T-helper 2 cell treated with Interferon-gamma antibody and Interleukin-4, amounts not matched to agents 5 μg/mL and 100 μg/mL, for 36 hours (primary cell): ENCODE measurements around the gene ADORA3.

Source experiments
- DNase-seq: peaks from one replicate; pipeline ENCODE4 v3.0.0; 2021; ENCODE audit warnings: low spot score
- H3K27ac Mint-ChIP-seq: one replicate; pipeline ENCODE4 v1.8.0; 2021; ENCODE audit warnings: mild to moderate bottlenecking, mixed read lengths
- H3K27me3 Mint-ChIP-seq: one replicate; pipeline ENCODE4 v1.8.0; 2021; ENCODE audit warnings: low read depth, mixed read lengths
- H3K36me3 Mint-ChIP-seq: one replicate; pipeline ENCODE4 v1.8.0; 2021; ENCODE audit warnings: low read depth, mixed read lengths
- H3K4me1 Mint-ChIP-seq: one replicate; pipeline ENCODE4 v1.8.0; 2021; ENCODE audit warnings: low read depth, mixed read lengths
- H3K4me3 Mint-ChIP-seq: one replicate; pipeline ENCODE4 v1.8.0; 2022; ENCODE audit warnings: mild to moderate bottlenecking, moderate library complexity, mixed read lengths
- H3K9me3 Mint-ChIP-seq: one replicate; pipeline ENCODE4 v1.8.0; 2021; ENCODE audit warnings: mixed read lengths

The ADORA3 gene

DNA sequence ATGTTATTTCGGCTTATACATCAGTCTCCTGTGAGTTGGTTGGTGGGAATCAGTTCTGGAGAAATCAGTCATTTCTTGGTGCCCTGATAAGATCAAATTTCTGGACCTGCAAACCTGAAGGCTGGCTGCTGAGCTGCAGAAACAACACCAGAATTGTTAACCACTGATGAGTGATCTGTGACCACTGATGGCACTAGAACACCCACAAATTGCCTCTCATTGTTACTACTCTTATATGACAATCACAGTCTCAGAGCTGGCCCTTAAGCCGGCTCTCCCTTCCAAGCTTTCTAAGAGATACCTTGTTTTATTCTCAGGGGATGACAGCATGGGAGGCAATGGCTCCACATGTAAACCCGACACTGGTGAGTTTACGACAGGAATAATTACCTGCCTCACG, 27.7 kb downstream of the ADORA3 start:
- Mint-ChIP-seq H3K4me3 (peak overlapping the region; percentile 80), H3K36me3 (peaks cover 27% of the 10 kb centered on the region), H3K4me1 (peaks cover 50% of the 10 kb centered on the region), H3K27me3 (peaks cover 13% of the 10 kb centered on the region), H3K27ac (peak overlapping the region; percentile 90), H3K9me3 (no peaks in the 10 kb centered on the region)
- peak; percentile 74 for DNase-seq

GRCh38 chr1:111474521-111474920, 28.9 kb downstream of the ADORA3 start:
- peaks cover 5% of the 10 kb centered on the region for H3K27me3 Mint-ChIP-seq
- peak overlapping the region; percentile 78 for H3K27ac Mint-ChIP-seq
- peak overlapping the region; percentile 80 for H3K4me3 Mint-ChIP-seq

DNA sequence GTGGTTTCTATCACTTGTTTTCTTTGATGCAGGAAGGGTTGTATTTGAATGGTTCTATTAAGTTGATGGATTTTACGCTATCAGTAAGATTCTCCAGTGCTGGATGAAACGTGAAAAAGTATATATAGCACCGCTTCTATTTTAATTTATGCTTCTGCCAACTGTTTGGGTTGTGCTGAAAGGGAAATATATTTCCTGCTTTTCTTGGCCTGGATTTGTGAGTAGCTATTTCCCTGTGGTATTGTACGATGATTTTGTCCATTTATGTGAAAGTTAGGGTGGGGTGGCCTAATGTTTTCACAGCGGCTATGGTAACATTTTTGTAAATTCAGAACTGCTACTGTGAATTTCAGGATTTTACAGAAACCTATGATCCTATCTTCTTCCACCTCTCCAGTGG, 29.3 kb downstream of the ADORA3 start:
- peak overlapping the region; percentile 80 for H3K4me3 Mint-ChIP-seq
- H3K27me3 Mint-ChIP-seq, result peaks cover 3% of the 10 kb centered on the region
- H3K36me3 Mint-ChIP-seq, result peaks cover 27% of the 10 kb centered on the region
- H3K4me1 Mint-ChIP-seq, result peaks cover 48% of the 10 kb centered on the region
- DNase-seq, result no peak
- no peaks in the 10 kb centered on the region for H3K9me3 Mint-ChIP-seq
- H3K27ac Mint-ChIP-seq, result peak overlapping the region; percentile 78

More at GRCh38 chr1:111474521-111474920, 28.9 kb downstream of the ADORA3 start:
- DNase-seq, result no peak
- H3K36me3 Mint-ChIP-seq, result peaks cover 27% of the 10 kb centered on the region
- H3K9me3 Mint-ChIP-seq, result no peaks in the 10 kb centered on the region
- H3K4me1 Mint-ChIP-seq, result peaks cover 48% of the 10 kb centered on the region

DNA sequence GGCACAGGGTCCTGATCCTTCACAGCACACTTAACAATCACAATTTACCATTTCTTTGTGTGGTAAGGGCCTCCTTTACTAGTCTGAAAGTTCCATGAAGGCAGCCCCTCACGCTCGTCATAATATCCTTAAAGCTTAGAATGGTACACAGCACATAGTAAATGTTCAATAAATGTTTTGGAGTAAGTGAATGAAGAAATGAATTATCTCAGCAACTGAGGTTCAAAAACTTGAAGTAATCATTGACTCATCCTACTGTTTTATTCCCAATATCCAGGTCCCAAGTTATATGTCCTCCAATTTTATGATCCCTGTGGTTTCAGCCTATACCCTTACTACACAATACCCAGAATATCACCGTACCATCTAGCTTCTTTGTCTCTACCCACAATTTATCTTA, 31.9 kb downstream of the ADORA3 start:
- no peak overlapping the region for H3K27ac Mint-ChIP-seq
- H3K27me3 Mint-ChIP-seq, result no peaks in the 10 kb centered on the region
- H3K36me3 Mint-ChIP-seq, result peaks cover 22% of the 10 kb centered on the region
- H3K4me3 Mint-ChIP-seq, result no peak overlapping the region
- peaks cover 30% of the 10 kb centered on the region for H3K4me1 Mint-ChIP-seq
- no peaks in the 10 kb centered on the region for H3K9me3 Mint-ChIP-seq
- DNase-seq, result no peak

DNA sequence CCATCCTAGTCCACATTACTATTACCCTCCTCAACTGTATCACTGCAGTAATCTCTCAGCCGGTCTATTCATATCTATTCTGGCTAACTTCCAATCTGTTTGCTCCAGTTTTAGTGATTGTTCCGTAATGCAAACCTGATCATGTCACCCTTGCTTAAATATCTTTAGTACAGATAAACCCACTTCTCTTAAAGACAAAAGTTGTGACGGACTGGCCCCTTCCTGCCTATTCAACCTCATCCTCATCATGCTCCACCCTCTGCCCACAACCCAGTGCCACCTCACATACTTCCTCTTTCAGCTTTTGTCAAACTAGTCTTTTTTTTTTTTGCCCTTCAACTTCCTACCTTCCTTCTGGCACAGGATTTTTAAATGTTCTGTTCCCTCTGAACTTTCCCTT, 32.4 kb downstream of the ADORA3 start:
- Mint-ChIP-seq H3K27me3 (no peaks in the 10 kb centered on the region), H3K27ac (no peak overlapping the region), H3K4me3 (no peak overlapping the region), H3K4me1 (peaks cover 28% of the 10 kb centered on the region), H3K9me3 (no peaks in the 10 kb centered on the region), H3K36me3 (peaks cover 22% of the 10 kb centered on the region)
- peak; percentile 64 for DNase-seq

- Mint-ChIP-seq H3K4me1 (peaks cover 24% of the 10 kb centered on the region), H3K27me3 (no peaks in the 10 kb centered on the region), H3K4me3 (no peak overlapping the region), H3K9me3 (no peaks in the 10 kb centered on the region), H3K27ac (no peak overlapping the region), H3K36me3 (peaks cover 19% of the 10 kb centered on the region)
- no peak for DNase-seq
Measured at GRCh38 chr1:111470596-111470995, 32.8 kb downstream of the ADORA3 start.

GRCh38 chr1:111469539-111469938, 33.9 kb downstream of the ADORA3 start:
- no peak for DNase-seq
- Mint-ChIP-seq H3K27ac (no peak overlapping the region), H3K27me3 (no peaks in the 10 kb centered on the region), H3K36me3 (peaks cover 21% of the 10 kb centered on the region), H3K4me3 (no peak overlapping the region), H3K4me1 (peaks cover 14% of the 10 kb centered on the region), H3K9me3 (no peaks in the 10 kb centered on the region)

DNA sequence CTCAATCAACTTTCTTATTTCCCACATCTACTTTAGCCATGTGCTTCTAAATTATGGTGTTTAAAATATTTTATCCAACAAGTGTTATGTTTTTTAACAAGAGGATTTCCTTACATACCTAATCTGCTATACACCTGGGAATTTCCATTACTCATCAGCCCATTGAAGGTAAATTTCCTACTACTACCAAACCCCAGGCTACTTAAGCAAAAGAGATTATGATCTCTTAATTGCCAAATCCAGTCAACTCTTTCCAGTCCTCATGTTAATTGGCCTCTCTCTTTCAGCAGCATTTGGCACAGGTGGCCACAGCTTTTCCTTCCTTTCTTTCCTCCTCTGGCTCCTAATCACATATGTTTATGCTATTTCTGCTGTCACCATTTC, 34.7 kb downstream of the ADORA3 start:
- Mint-ChIP-seq H3K27me3 (no peaks in the 10 kb centered on the region), H3K4me1 (peaks cover 13% of the 10 kb centered on the region), H3K4me3 (no peak overlapping the region), H3K36me3 (peaks cover 23% of the 10 kb centered on the region), H3K9me3 (no peaks in the 10 kb centered on the region), H3K27ac (no peak overlapping the region)
- DNase-seq, result no peak

- no peak overlapping the region for H3K4me3 Mint-ChIP-seq
- H3K27me3 Mint-ChIP-seq, result no peaks in the 10 kb centered on the region
- peaks cover 26% of the 10 kb centered on the region for H3K36me3 Mint-ChIP-seq
- peaks cover 14% of the 10 kb centered on the region for H3K4me1 Mint-ChIP-seq
- no peak overlapping the region for H3K27ac Mint-ChIP-seq
- no peaks in the 10 kb centered on the region for H3K9me3 Mint-ChIP-seq
- DNase-seq, result no peak
Measured at GRCh38 chr1:111467865-111468716, 35.3 kb downstream of the ADORA3 start.

GRCh38 chr1:111466480-111466879, 37.0 kb downstream of the ADORA3 start:
- H3K4me1 Mint-ChIP-seq, result peaks cover 7% of the 10 kb centered on the region
- no peak for DNase-seq
- no peaks in the 10 kb centered on the region for H3K27me3 Mint-ChIP-seq
- H3K4me3 Mint-ChIP-seq, result no peak overlapping the region
- peaks cover 33% of the 10 kb centered on the region for H3K36me3 Mint-ChIP-seq
- no peaks in the 10 kb centered on the region for H3K9me3 Mint-ChIP-seq
- H3K27ac Mint-ChIP-seq, result no peak overlapping the region

DNA sequence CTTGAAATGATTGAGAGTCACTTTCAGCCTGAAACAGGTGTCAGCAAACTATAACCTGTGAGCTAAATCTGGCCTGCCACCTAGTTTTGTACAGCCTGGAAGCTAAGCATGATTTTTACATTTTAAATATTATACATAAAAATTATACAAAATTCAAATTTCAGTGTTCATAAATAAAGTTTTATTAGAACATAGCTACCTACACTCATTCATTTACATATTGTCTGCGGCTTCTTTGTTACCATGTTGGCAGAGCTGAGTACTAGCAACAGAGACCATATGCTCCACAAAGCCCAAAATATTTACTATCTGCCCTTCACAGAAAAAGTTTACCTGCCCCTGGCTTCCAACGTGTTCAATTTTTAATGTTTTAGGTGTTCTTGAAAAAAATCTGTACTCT, 37.7 kb downstream of the ADORA3 start:
- Mint-ChIP-seq H3K9me3 (no peaks in the 10 kb centered on the region), H3K4me1 (peaks cover 7% of the 10 kb centered on the region), H3K36me3 (peaks cover 34% of the 10 kb centered on the region)

DNA sequence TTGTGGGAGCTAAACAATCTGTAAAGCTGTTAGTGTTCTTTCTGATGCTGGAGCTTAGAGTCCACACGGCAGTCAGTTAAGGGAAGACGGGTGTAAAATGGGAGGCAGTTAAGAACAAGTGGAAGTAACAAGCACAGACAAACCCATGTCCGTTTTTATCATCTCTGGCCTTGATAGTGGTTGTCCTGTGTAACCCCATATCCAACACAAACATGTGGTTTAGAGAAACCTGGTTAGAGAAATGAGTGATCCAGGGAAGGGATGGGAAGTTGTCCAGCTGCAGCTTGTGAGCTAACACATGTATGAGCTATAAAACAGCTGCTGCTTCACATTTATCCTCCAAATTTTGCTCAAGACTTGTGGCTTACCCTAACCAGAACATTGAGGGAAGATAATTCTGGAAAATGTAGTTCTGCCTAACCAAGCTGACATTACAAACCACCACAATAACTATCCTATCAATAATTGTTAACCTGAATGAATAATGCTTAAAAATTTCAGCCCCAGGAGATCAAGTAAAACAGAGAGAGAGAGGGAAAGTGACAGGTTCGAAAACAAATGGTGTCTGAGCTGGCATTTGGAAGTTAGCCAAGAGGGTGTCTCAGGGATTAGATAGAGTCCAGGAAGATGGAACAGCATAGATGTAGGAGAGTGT, 40.3 kb downstream of the ADORA3 start:
- DNase-seq, result no peak
- Mint-ChIP-seq H3K9me3 (no peaks in the 10 kb centered on the region), H3K4me3 (no peak overlapping the region), H3K36me3 (peaks cover 55% of the 10 kb centered on the region), H3K27ac (no peak overlapping the region), H3K27me3 (no peaks in the 10 kb centered on the region), H3K4me1 (peaks cover 11% of the 10 kb centered on the region)

More for the DNA sequence above, 37.7 kb downstream of the ADORA3 start:
- Mint-ChIP-seq H3K4me3 (no peak overlapping the region), H3K27me3 (no peaks in the 10 kb centered on the region), H3K27ac (no peak overlapping the region)
- DNase-seq, result no peak

GRCh38 chr1:111462370-111463028, 40.9 kb downstream of the ADORA3 start:
- Mint-ChIP-seq H3K27ac (no peak overlapping the region), H3K27me3 (no peaks in the 10 kb centered on the region), H3K36me3 (peaks cover 56% of the 10 kb centered on the region), H3K4me3 (no peak overlapping the region), H3K4me1 (peaks cover 11% of the 10 kb centered on the region), H3K9me3 (no peaks in the 10 kb centered on the region)
- no peak for DNase-seq

- no peak for DNase-seq
- H3K36me3 Mint-ChIP-seq, result peaks cover 60% of the 10 kb centered on the region
- no peak overlapping the region for H3K27ac Mint-ChIP-seq
- no peaks in the 10 kb centered on the region for H3K9me3 Mint-ChIP-seq
- no peak overlapping the region for H3K4me3 Mint-ChIP-seq
- no peaks in the 10 kb centered on the region for H3K27me3 Mint-ChIP-seq
- H3K4me1 Mint-ChIP-seq, result peaks cover 12% of the 10 kb centered on the region
Measured at GRCh38 chr1:111461765-111462164, 41.7 kb downstream of the ADORA3 start.
